HL-60 (cell line): ENCODE data around the gene HSF2.

Experiments used
- GABPA ChIP-seq: IDR thresholded peaks from 2 replicates; pipeline ENCODE4 v1.6.1; 2012; ENCODE audit warnings: low read depth
- REST ChIP-seq: IDR thresholded peaks from 2 replicates; pipeline ENCODE4 v1.6.1; 2012; ENCODE audit warnings: low read depth; ENCODE audit not compliant: insufficient replicate concordance
- TF ChIP-seq, protein P1 (sequence below): IDR thresholded peaks from one replicate; pipeline ENCODE4 v1.5.1; 2011; ENCODE audit warnings: low read length, control low read depth, inconsistent platforms; ENCODE audit not compliant: insufficient read depth

GRCh38 chr6:122405417-122405816, 6.0 kb downstream of the HSF2 start:
- TF ChIP-seq REST (no peak), GABPA (no peak)
- TF ChIP-seq, protein P1, sequence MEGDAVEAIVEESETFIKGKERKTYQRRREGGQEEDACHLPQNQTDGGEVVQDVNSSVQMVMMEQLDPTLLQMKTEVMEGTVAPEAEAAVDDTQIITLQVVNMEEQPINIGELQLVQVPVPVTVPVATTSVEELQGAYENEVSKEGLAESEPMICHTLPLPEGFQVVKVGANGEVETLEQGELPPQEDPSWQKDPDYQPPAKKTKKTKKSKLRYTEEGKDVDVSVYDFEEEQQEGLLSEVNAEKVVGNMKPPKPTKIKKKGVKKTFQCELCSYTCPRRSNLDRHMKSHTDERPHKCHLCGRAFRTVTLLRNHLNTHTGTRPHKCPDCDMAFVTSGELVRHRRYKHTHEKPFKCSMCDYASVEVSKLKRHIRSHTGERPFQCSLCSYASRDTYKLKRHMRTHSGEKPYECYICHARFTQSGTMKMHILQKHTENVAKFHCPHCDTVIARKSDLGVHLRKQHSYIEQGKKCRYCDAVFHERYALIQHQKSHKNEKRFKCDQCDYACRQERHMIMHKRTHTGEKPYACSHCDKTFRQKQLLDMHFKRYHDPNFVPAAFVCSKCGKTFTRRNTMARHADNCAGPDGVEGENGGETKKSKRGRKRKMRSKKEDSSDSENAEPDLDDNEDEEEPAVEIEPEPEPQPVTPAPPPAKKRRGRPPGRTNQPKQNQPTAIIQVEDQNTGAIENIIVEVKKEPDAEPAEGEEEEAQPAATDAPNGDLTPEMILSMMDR, result no peak
